Activated naive CD8-positive, alpha-beta T cell treated with anti-CD3 and anti-CD28 coated beads, Interleukin-2, amount 50 U/mL, for 16 hours (primary cell): ENCODE data around the gene ARHGEF4.
"Not testable (repeated sequence)": the region's sequence is repeated elsewhere in the genome, so short reads cannot be mapped to it uniquely, and the experiment has no call there.

Source experiments
- DNase-seq: peaks from one replicate; pipeline ENCODE4 v3.0.0-alpha.2; 2020; ENCODE audit warnings: low read depth, low spot score

The ARHGEF4 gene

DNA sequence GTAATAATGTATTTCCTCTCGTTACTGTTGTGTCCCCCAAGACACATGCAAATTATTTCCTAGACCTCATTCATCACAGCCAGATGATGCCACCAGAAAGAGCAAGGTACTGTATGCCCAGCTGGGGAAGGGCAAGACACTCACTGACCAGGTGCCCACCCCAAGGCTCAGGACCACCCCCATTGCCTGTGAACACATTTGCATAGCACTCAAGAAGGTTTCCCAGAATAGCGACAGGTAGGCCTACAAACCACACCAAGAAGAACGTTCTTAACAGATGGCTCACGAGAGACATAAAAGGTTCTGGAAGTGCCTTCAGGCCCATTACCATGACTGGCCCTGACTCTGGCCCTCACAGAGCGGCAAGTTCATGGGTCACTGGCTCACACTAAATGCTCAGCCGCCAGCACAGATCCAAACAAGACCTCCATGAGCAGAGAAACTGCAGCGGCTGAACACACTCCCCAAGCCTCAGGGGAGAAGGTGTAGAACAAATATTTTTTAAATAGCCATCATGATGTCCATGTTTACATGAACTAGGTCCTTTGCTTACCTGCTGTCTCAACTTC is 212.5 kb downstream of the ARHGEF4 start:
- no peak for DNase-seq

DNA sequence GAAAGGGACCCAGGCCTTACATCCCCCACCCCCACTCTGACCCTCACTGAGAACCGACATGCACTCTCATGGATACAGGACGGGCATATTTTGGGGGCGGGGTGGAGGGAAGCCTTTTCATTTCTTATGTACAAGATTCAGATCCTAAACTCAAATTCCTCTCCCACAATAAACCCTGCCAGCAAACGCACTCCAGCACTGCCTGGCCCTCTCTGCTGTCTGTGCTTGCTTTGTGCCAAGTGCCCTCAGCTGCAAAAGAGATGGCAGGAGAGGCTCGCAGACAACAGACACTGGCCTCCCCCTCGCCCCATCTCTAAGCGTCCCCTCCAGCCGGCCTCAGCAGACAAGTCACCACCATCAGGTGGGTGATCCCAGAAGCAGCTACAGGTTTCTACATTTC is 214.2 kb downstream of the ARHGEF4 start:
- DNase-seq, result no peak

- no peak for DNase-seq
Measured at GRCh38 chr2:131052741-131053263, 216.1 kb downstream of the ARHGEF4 start.

DNA sequence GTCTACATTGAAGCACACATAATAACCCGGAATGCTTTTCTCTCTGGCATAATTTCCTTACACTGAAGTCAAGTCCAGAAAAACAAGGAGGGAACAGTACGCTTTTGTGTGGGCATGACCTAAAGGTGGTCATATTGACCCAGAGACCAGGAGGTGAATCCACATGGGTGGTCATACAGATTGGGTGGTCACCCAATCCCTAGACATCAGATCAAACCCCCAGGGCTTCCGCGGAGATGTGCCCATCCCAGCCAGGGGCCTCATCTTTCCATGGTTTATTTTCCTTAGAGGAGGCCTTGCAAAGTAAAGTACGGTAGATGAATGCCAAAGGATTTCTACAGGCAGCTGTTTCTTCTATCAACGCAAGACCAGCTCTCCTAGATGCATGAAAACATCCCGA is 217.8 kb downstream of the ARHGEF4 start:
- DNase-seq, result no peak

GRCh38 chr2:131055169-131056065 is 218.7 kb downstream of the ARHGEF4 start:
- DNase-seq, result no peak

DNA sequence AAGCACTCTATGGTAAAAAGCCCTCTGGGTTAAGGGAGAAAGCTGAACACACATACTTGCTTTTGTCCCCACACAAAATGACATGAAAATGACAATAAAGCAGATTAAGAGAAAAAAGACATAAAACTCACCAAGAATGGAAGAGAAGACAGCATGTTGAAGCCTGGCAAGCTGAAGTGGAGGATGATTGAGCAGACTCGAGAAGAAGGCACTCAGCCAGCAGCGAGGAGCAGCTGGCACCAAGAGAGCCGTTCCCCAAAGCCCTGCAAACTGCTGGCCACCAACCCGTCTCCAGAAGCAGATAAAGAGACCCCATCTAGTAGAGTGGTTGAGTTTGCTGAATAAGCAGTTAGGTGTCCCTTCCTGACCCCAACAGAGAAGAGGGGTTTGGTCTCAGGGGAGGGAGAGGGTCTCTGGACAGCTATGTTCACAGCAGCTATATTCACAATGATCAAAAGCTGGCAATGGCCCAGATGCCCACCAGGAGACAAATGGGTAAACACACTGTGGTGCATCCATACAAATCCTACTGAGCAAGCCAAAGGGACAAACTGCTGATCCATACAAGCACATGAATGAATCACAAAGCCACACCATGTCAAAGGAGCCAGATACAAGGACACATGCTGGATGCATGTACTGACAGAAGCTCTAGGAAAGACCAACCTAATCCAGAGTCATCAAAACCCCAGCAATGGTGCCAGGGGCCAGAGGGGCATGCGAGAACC is 219.7 kb downstream of the ARHGEF4 start:
- no peak for DNase-seq

DNA sequence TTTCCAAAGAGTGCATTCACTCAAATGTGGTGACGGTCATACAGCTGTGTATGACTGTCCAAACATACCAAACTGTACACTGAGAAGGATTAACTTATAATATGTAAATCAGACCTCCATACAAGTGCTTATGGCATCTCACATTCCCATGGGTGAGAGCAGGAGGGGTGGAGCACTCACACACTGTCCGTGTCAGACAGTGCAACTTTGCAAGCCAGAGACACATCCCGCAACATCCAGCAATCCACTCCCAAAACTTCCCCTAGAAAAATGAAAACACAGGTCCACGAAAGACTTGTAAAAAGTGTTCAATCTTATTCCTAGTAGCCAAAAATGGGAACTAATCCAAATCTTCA is 220.2 kb downstream of the ARHGEF4 start:
- DNase-seq, result no peak

GRCh38 chr2:131058214-131058843 is 221.6 kb downstream of the ARHGEF4 start:
- DNase-seq, result no peak

DNA sequence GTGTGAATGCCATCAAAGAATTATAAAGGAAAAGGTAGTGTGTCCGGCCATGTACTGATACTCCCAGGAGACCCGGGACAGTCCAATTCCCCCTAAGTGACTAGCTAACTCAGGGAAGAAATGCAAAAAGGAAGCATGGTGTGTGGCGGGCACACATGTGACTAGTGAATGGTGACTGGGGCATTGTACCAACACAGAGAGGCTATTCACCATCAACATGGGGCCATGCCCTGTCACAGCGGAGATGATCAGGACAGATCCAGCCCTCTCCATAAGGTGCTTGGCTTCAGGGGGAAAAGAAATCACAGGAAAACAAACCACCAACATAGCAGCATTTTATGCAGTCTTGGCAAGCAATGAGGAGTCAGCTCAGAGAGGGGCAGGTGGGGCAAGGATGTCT is 222.2 kb downstream of the ARHGEF4 start:
- DNase-seq, result no peak

DNA sequence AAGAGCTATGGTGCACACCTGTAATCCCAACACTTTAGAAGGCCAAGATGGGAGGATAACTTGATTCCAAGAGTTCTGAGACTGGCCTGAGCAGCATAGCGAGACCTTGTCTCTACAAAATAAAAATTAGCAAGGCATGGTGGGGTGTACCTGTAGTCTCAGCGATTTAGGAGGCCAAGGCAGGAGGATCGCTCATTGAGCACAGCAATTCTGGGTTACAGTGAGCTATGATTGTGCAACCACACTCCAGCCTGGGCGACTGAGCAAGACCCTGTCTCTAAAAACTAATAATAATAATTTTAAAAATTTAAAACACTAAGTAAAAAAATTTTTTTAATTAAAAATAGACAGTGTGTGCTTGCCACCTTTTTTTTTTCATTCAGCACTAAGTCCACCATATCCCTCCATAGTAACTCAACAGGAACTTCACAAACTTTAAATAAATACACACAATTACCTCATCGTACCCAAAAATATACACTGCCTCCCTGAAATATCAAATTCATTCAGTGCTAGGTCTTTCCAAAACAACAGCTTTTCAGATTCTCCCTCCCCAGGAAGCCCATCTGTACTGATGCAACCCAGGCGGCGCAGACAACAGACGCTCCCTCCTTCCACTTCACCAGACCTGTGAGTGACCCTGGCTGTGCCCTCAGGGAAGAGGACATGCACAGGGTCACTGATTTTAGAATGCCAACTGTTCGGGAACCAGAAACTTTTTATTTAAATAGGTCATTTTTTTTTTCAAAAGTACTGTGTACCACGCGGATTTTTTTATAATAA is 227.0 kb downstream of the ARHGEF4 start:
- no peak for DNase-seq

DNA sequence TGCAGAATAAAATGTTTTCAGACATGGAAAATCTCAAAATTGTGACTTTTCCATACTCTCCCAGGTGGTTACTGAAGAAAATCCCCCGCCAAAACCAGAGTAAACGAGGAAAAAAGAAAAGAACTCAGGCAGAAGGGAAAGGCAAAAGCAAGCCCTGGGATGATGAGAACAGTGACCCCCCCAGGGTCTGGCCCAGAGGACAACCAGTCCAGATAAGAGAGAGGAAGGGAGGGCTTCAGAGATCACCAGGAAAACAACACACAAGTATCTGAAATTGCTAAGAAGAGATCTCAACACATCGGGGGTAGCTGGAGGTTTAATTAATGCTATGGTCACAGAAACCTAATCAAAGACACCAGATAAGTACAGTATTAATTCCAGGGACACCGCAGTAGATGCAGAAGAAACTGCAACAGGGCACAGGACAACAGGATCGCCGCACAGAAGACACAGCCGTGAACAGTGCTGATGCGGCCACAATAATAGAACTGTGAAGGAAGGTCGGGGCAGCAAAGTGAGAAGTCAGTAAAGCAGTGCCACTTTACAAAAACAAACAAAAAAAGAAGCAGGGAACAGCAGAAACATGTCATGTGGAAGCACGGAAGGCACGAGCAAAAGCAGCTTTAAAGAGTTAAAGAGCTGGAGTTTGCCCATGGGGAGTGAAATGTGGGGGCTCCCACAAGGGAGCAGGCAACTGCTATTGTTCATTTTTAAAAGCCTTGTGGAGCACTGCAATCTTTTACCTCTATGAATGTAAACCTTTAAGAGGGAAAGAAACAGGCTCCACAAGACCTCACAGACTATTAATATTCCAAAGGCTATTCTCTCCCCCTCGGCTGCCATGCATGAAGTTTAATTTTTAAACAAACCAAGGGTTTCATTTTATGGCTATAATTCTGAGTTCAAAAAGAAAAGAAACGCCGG is 228.1 kb downstream of the ARHGEF4 start:
- no peak for DNase-seq

DNA sequence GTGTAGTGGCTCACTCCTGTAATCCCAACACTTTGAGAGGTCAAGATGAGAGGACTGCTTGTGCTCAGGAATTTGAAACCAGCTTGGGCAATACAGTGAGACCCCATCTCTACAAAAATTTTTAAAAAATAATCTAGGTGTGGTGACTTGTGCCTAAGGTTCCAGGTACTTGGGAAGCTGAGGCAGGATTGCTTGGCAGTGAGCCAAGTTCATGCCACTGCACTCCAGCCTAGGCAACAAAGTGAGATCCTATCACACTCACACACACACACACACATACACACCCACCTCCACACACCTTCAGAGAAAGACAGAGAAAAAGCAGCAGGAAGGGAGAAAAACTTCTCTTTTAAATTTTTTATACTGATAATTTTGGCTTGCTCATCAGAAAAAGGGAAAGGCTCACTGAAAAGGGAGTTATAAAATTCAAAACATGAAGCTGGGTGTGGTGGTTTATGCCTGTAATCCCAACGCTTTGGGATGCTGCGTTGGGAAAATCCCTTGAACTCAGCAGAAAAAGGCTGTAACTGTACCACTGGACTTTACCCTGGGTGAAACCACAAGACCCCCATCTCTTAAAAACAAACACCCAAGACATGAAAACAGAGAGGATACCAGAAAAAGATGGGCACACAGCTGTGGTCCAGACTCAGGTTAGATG is 230.9 kb downstream of the ARHGEF4 start:
- no peak for DNase-seq

GRCh38 chr2:131068172-131068571 is 231.5 kb downstream of the ARHGEF4 start:
- not testable (repeated sequence) for DNase-seq

DNA sequence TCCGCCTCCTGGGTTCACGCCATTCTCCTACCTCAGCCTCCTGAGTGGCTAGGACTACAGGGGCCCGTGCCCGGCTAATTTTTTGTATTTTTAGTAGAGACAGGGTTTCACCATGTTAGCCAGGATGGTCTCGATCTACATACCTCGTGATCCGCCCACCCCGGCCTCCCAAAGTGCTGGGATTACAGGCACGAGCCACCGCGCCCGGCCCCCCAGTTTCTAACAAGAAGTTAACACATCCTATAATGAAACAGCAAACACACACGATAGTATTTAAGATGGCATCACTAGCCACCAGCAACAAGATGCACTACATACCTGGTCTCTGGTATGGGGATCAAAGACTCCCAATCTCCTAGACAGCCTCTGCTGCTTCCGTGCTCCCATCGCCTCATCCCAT is 238.9 kb downstream of the ARHGEF4 start:
- not testable (repeated sequence) for DNase-seq

GRCh38 chr2:131076707-131077106 is 240.0 kb downstream of the ARHGEF4 start:
- DNase-seq, result no peak

- no peak for DNase-seq
Measured at GRCh38 chr2:131077182-131077846, 240.6 kb downstream of the ARHGEF4 start.

DNA sequence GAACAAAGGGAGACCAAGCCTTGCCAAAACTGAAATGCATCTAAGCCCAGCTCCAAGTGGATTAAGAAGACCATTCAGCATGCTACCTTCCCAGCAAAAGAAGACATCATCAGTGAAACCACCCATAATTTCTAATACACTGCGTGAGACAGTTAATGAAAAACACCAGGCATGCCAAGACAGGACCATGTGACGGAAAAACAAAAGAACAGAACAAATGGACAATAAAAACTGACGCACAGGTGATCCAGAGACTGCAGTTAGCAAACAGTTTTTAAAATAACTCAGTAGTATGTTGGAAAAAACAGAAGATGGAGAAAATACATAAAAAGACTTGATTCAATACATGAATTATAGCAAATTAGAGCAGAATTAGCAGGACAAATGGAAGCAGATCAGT is 241.3 kb downstream of the ARHGEF4 start:
- DNase-seq, result no peak

- not testable (repeated sequence) for DNase-seq
Measured at GRCh38 chr2:131079931-131080330, 243.2 kb downstream of the ARHGEF4 start.

GRCh38 chr2:131081190-131081589 is 244.5 kb downstream of the ARHGEF4 start:
- DNase-seq, result no peak
